SK-N-SH (cell line): ENCODE data around the gene COL24A1.

Experiments used
- CTCF ChIP-seq: fragments of 200-600 bp; sonication (generic); IDR thresholded peaks from 2 replicates; pipeline ENCODE4 v1.6.1; 2017; ENCODE audit warnings: antibody characterized with exemption, mild to moderate bottlenecking, moderate library complexity
- GATA2 ChIP-seq: sonication (generic); formaldehyde crosslinking; IDR thresholded peaks from 2 replicates; pipeline ENCODE4 v1.5.0; 2020; ENCODE audit warnings: mild to moderate bottlenecking, missing genetic modification reagents
- POLR2AphosphoS5 ChIP-seq: IDR thresholded peaks from 2 replicates; pipeline ENCODE4 v1.6.1; 2012; ENCODE audit warnings: low read depth, low read length
- USF2 ChIP-seq: fragments of 150-350 bp; IDR thresholded peaks from 2 replicates; pipeline ENCODE4 v1.6.1; 2017; ENCODE audit warnings: antibody characterized with exemption, low read length, low read depth, borderline replicate concordance
- ZBTB33 ChIP-seq: IDR thresholded peaks from 2 replicates; pipeline ENCODE4 v1.4.0; 2012; ENCODE audit warnings: low read depth, borderline replicate concordance

GRCh38 chr1:86197206-86197855 is 40.8 kb upstream of the COL24A1 start:
- TF ChIP-seq CTCF (no peak), GATA2 (CRISPR knock-in tag) (no peak), POLR2AphosphoS5 (no peak), ZBTB33 (no peak), USF2 (no peak)
